H9 (cell line): ENCODE results near the gene DHH. TPM values are rescaled to one million over a fixed set of nuclear protein-coding genes. Genes with fewer than 3 reads are reported as not detected.
A peak's percentile ranks its signal among the peaks of the same experiment; 100 is the strongest.

Experiments used
- DNase-seq: peaks from one replicate; pipeline ENCODE4 v3.0.0-alpha.2; 2017
- H2AFZ ChIP-seq: one replicate; pipeline ENCODE4 v1.6.1; 2013; ENCODE audit warnings: mild to moderate bottlenecking, low read length, control low read depth, moderate library complexity
- H2AK5ac ChIP-seq: 2 replicates; pipeline ENCODE4 v1.6.1; 2013; ENCODE audit warnings: low read length, control low read depth, mixed read lengths; ENCODE audit not compliant: insufficient read length
- H2BK120ac ChIP-seq: one replicate; pipeline ENCODE4 v1.6.1; 2013; ENCODE audit warnings: low read depth, mild to moderate bottlenecking, low read length, control low read depth, inconsistent platforms; ENCODE audit not compliant: poor library complexity, severe bottlenecking
- H2BK12ac ChIP-seq: 2 replicates; pipeline ENCODE4 v1.6.1; 2013; ENCODE audit warnings: low read length, control low read depth, mixed read lengths, low read depth; ENCODE audit not compliant: insufficient read length
- H2BK15ac ChIP-seq: 2 replicates; pipeline ENCODE4 v1.6.1; 2013; ENCODE audit warnings: low read depth, low read length, control low read depth
- H2BK20ac ChIP-seq: one replicate; pipeline ENCODE4 v1.6.1; 2013; ENCODE audit warnings: low read depth, mild to moderate bottlenecking, low read length, control low read depth, inconsistent platforms; ENCODE audit not compliant: poor library complexity, severe bottlenecking
- H2BK5ac ChIP-seq: 2 replicates; pipeline ENCODE4 v1.6.1; 2013; ENCODE audit warnings: low read length, control low read depth, mixed read lengths; ENCODE audit not compliant: insufficient read length
- H3K14ac ChIP-seq: 2 replicates; pipeline ENCODE4 v1.6.1; 2013; ENCODE audit warnings: low read length, control low read depth; ENCODE audit not compliant: insufficient read depth
- H3K18ac ChIP-seq: 2 replicates; pipeline ENCODE4 v1.6.1; 2013; ENCODE audit warnings: low read depth, mild to moderate bottlenecking, mixed read lengths, low read length, control low read depth; ENCODE audit not compliant: insufficient read length
- H3K23ac ChIP-seq: 2 replicates; pipeline ENCODE4 v1.6.1; 2013; ENCODE audit warnings: low read length, control low read depth, mixed read lengths, low read depth; ENCODE audit not compliant: insufficient read length
- H3K23me2 ChIP-seq: 2 replicates; pipeline ENCODE4 v1.6.1; 2013; ENCODE audit warnings: low read depth, mild to moderate bottlenecking, mixed read lengths, low read length, control low read depth; ENCODE audit not compliant: insufficient read length, poor library complexity, severe bottlenecking
- H3K27ac ChIP-seq: 2 replicates; pipeline ENCODE4 v1.5.1; 2013; ENCODE audit warnings: low read length, control low read depth, mixed read lengths, low read depth; ENCODE audit not compliant: insufficient read length
- H3K27me3 ChIP-seq: 2 replicates; pipeline ENCODE4 v1.6.1; 2013; ENCODE audit warnings: low read length, control low read depth, inconsistent platforms; ENCODE audit not compliant: insufficient read depth
- H3K4ac ChIP-seq: 2 replicates; pipeline ENCODE4 v1.6.1; 2013; ENCODE audit warnings: low read depth, mild to moderate bottlenecking, control low read depth, inconsistent platforms, low read length, moderate library complexity
- H3K4me1 ChIP-seq: 2 replicates; pipeline ENCODE4 v1.6.1; 2013; ENCODE audit warnings: low read length, control low read depth, inconsistent platforms; ENCODE audit not compliant: insufficient read depth
- H3K4me2 ChIP-seq: 2 replicates; pipeline ENCODE4 v1.6.1; 2013; ENCODE audit warnings: low read length, control low read depth, mixed read lengths; ENCODE audit not compliant: insufficient read length, insufficient read depth
- H3K56ac ChIP-seq: 2 replicates; pipeline ENCODE4 v1.6.1; 2013; ENCODE audit warnings: low read depth, mild to moderate bottlenecking, mixed read lengths, low read length, control low read depth; ENCODE audit not compliant: insufficient read length
- H3K79me1 ChIP-seq: 2 replicates; pipeline ENCODE4 v1.6.1; 2013; ENCODE audit warnings: low read depth, mild to moderate bottlenecking, moderate library complexity, low read length, control low read depth, inconsistent platforms; ENCODE audit not compliant: insufficient read depth, poor library complexity, severe bottlenecking
- H3K79me2 ChIP-seq: 2 replicates; pipeline ENCODE4 v1.6.1; 2013; ENCODE audit warnings: low read length, control low read depth, inconsistent platforms; ENCODE audit not compliant: insufficient read depth
- H3K9ac ChIP-seq: 2 replicates; pipeline ENCODE4 v1.6.1; 2013; ENCODE audit warnings: low read length, control low read depth, mixed read lengths; ENCODE audit not compliant: insufficient read length; ENCODE audit errors: extremely low read depth
- H3K9me3 ChIP-seq: one replicate; pipeline ENCODE4 v1.6.1; 2013; ENCODE audit warnings: low read depth, low read length, inconsistent platforms; ENCODE audit not compliant: control insufficient read depth
- H3T11ph ChIP-seq: one replicate; pipeline ENCODE4 v1.6.1; 2013; ENCODE audit warnings: mild to moderate bottlenecking, low read length, control low read depth, inconsistent platforms
- H4K20me1 ChIP-seq: one replicate; pipeline ENCODE4 v1.6.1; 2013; ENCODE audit not compliant: control insufficient read depth, insufficient read length, insufficient read depth
- H4K5ac ChIP-seq: 2 replicates; pipeline ENCODE4 v1.6.1; 2013; ENCODE audit warnings: low read depth, mild to moderate bottlenecking, mixed read lengths, low read length, control low read depth; ENCODE audit not compliant: insufficient read length
- H4K8ac ChIP-seq: replicated peaks from 2 replicates; pipeline ENCODE4 v1.6.1; 2013; ENCODE audit warnings: low read length, control low read depth, mixed read lengths, low read depth; ENCODE audit not compliant: insufficient read length
- H4K91ac ChIP-seq: 2 replicates; pipeline ENCODE4 v1.6.1; 2013; ENCODE audit warnings: low read depth, mild to moderate bottlenecking, moderate library complexity, mixed read lengths, low read length, control low read depth; ENCODE audit not compliant: insufficient read length
- H3K27ac Mint-ChIP-seq, 3 experiments: 2 replicates in 2 of 3; 3 replicates in 1 of 3; pipeline ENCODE4 v1.8.0; 2020 to 2021; ENCODE audit warnings: mixed read lengths in 3 of 3, mild to moderate bottlenecking in 1 of 3, moderate library complexity in 1 of 3
- H3K27me3 Mint-ChIP-seq: 2 replicates; pipeline ENCODE4 v1.8.0; 2021; ENCODE audit warnings: low read depth, mild to moderate bottlenecking, moderate library complexity, mixed read lengths
- H3K36me3 Mint-ChIP-seq, 3 experiments: 2 replicates in 2 of 3; 3 replicates in 1 of 3; pipeline ENCODE4 v1.8.0; 2020 to 2021; ENCODE audit warnings: low read depth in 3 of 3, mixed read lengths in 3 of 3; ENCODE audit not compliant: insufficient read depth in 1 of 3
- H3K4me1 Mint-ChIP-seq, 2 experiments: 2 replicates each; pipeline ENCODE4 v1.8.0; 2020; ENCODE audit warnings: mixed read lengths in 2 of 2
- H3K4me3 Mint-ChIP-seq, 2 experiments: 2 replicates in 1 of 2; 3 replicates in 1 of 2; pipeline ENCODE4 v1.8.0; 2020 to 2021; ENCODE audit warnings: mild to moderate bottlenecking in 2 of 2, mixed read lengths in 2 of 2, moderate library complexity in 1 of 2
- H3K9me3 Mint-ChIP-seq, 2 experiments: 2 replicates in 1 of 2; 3 replicates in 1 of 2; pipeline ENCODE4 v1.8.0; 2020; ENCODE audit warnings: mild to moderate bottlenecking in 2 of 2, mixed read lengths in 2 of 2, moderate library complexity in 1 of 2
- CTCF ChIP-seq: fragments of 200-600 bp; sonication (generic); conservative IDR thresholded peaks from 3 replicates; pipeline ENCODE4 v1.8.0; 2021; ENCODE audit warnings: antibody characterized with exemption, mild to moderate bottlenecking
- WGBS: extraction: QIAGEN DNeasy Blood & Tissue Kit; methylation state at CpG from one replicate; pipeline ENCODE4 v1.1.7; 2013; ENCODE audit warnings: missing lambda C conversion rate, low lambda C conversion rate, mixed read lengths; ENCODE audit not compliant: insufficient read length; ENCODE audit errors: extremely low coverage; 5-methylcytosine and 5-hydroxymethylcytosine counted together
- total RNA-seq: library from RNA; stranded (reverse); gene quantifications from 2 replicates; pipeline ENCODE4 v1.2.1, GENCODE V29; 2021

DHH gene
- total RNA-seq, 1 experiment from 2014 or later: 0.20 TPM

GRCh38 chr12:49059045-49059298 is 35.6 kb downstream of the DHH start:
- H4K8ac ChIP-seq: no peak overlapping the region
- no peak overlapping the region for H3K23ac ChIP-seq
- no peak overlapping the region for H3K4ac ChIP-seq
- no peak overlapping the region for H3K18ac ChIP-seq
- no peak overlapping the region for H3T11ph ChIP-seq
- no peaks in the 10 kb centered on the region for H3K9me3 ChIP-seq
- H3K27me3 ChIP-seq: no peaks in the 10 kb centered on the region
- peaks cover 50 to 54% of the 10 kb centered on the region in 2 experiments for H3K4me1 Mint-ChIP-seq
- no peaks in the 10 kb centered on the region for H3K9me3 Mint-ChIP-seq
- H2BK20ac ChIP-seq: no peak overlapping the region
- peak overlapping the region; percentile 38 to 95 (median 90); a peak in 3 of 7 replicates for H3K27ac Mint-ChIP-seq
- WGBS: no CpG with 5 or more reads among the region's 1 CpG
- H3K79me2 ChIP-seq: peaks cover 48% of the 10 kb centered on the region
- H3K23me2 ChIP-seq: peaks cover 24% of the 10 kb centered on the region
- no peak overlapping the region for H2BK15ac ChIP-seq
- peaks cover 30% of the 10 kb centered on the region for H3K79me1 ChIP-seq
- H3K27me3 Mint-ChIP-seq: no peaks in the 10 kb centered on the region
- H3K4me3 Mint-ChIP-seq: peak overlapping the region; percentile 97
- H4K20me1 ChIP-seq: no peaks in the 10 kb centered on the region
- H4K91ac ChIP-seq: no peak overlapping the region
- H3K56ac ChIP-seq: no peak overlapping the region
- H3K14ac ChIP-seq: no peak overlapping the region; the same call in 1 of the 2 replicates
- no peak overlapping the region for H2AK5ac ChIP-seq
- H3K4me2 ChIP-seq: peak overlapping the region; percentile 85
- no peak for TF ChIP-seq CTCF
- H3K27ac ChIP-seq: no peak overlapping the region
- no peak overlapping the region for H2BK12ac ChIP-seq
- no peak overlapping the region for H2AFZ ChIP-seq
- peak overlapping the region; percentile 93 for H3K9ac ChIP-seq
- no peak overlapping the region for H2BK5ac ChIP-seq
- peaks cover 17 to 23% (median 20%) of the 10 kb centered on the region in 3 experiments for H3K36me3 Mint-ChIP-seq
- no peak overlapping the region for H2BK120ac ChIP-seq
- no peak for DNase-seq
- peaks cover 14% of the 10 kb centered on the region for H3K4me1 ChIP-seq
- H4K5ac ChIP-seq: no peak overlapping the region
